DOHH2 (cell line): ENCODE data around the gene SLC16A5.
"Not testable (repeated sequence)": the region's sequence is repeated elsewhere in the genome, so short reads cannot be mapped to it uniquely, and the experiment has no call there.

Source experiments
- CTCF ChIP-seq: fragments of 200-600 bp; sonication (generic); IDR thresholded peaks from one replicate; pipeline ENCODE4 v1.5.1; 2014; ENCODE audit warnings: antibody characterized with exemption, mild to moderate bottlenecking, low read depth, low read length; ENCODE audit not compliant: poor library complexity, severe bottlenecking
- EZH2phosphoT487 ChIP-seq: fragments of 200-600 bp; sonication (generic); IDR thresholded peaks from 2 replicates; pipeline ENCODE4 v1.6.1; 2017; ENCODE audit warnings: borderline replicate concordance, mild to moderate bottlenecking, antibody characterized with exemption, low read length, moderate library complexity, mixed read lengths

DNA sequence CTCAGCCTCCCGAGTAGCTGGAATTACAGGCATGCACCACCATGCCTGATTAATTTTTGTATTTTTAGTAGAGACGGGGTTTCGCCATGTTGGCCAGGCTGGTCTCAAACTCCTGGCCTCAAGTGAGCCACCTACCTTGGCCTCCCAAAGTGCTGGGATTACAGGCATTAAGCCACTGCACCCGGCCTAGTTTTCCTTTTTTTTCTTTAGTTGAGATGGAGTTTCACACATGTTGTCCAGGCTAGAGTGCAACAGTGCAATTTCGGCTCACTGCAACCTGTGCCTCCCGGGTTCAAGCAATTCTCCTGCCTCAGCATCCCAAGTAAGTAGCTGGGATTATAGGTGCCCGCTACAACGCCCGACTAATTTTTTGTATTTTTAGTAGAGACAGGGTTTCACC lies 50.0 kb downstream of the SLC16A5 start:
- not testable (repeated sequence) for TF ChIP-seq CTCF, EZH2phosphoT487
